Heart left ventricle (tissue), 13 donors: Measurements from ENCODE around the gene SLC1A4.

Source experiments
- CTCF ChIP-seq, 12 donors: fragments of 200-600 bp; sonication (generic) in 4 of 12; IDR thresholded peaks; one replicate each; pipeline versions ENCODE4 v1.5.0 to v1.8.0; 2018 to 2022; ENCODE audit warnings: antibody characterized with exemption in 12 of 12, mild to moderate bottlenecking in 5 of 12
- POLR2A ChIP-seq, 2 donors: fragments of 450-650 bp; IDR thresholded peaks; one replicate each; pipeline ENCODE4 v1.6.1; 2017; ENCODE audit warnings: antibody characterized with exemption in 2 of 2, mild to moderate bottlenecking in 2 of 2, moderate library complexity in 2 of 2
- donor health status: ischemic (EF 13 %, LVEDD 7.1; RV severe dilation, severe dysfunction).
- donor health status: DM: no; HTN: yes; CAD: no.
- donor health status: DM: no; HTN: no; CAD: no.
- donor health status: ischemic (EF 25% LVEDD 6.9; RV normal size, moderate dysfunction).
- donor health status: ischemic (EF 25% LVEDD 5.7; RV mildly dilated, moderate dysfunction).
- donor health status: ischemic (EF 35%, LVEDD 5.7; RV mildly dilated, moderate dysfunction).
- donor health status: nonischemic (EF 11% LVEDD 7.7; RV severe dilation, severe dysfunction).
- donor health status: DM: yes; HTN: yes; CAD: no.
- donor health status: PGD.
- donor health status: ischemic (EF 29% LVEDD 5.4; RV normal size, mild dysfunction).
- donor health status: nonischemic (EF 23%, LVEDD 6.1; RV moderate dilation, normal function).

GRCh38 chr2:65061910-65062339, 72.7 kb downstream of the SLC1A4 start:
- TF ChIP-seq CTCF (IDR thresholded peaks at IDR 0.05) (no peak), POLR2A (IDR thresholded peaks at IDR 0.05) (no peak)
